SH-SY5Y (cell line): ENCODE measurements around the gene HOXB5.

Experiments
- GATA2 ChIP-seq: IDR thresholded peaks from 2 replicates; pipeline ENCODE4 v1.6.1; 2011; ENCODE audit warnings: mild to moderate bottlenecking, low read depth, low read length
- GATA3 ChIP-seq: IDR thresholded peaks from 2 replicates; pipeline ENCODE4 v1.6.1; 2011; ENCODE audit warnings: low read depth, mild to moderate bottlenecking, low read length, moderate library complexity

DNA sequence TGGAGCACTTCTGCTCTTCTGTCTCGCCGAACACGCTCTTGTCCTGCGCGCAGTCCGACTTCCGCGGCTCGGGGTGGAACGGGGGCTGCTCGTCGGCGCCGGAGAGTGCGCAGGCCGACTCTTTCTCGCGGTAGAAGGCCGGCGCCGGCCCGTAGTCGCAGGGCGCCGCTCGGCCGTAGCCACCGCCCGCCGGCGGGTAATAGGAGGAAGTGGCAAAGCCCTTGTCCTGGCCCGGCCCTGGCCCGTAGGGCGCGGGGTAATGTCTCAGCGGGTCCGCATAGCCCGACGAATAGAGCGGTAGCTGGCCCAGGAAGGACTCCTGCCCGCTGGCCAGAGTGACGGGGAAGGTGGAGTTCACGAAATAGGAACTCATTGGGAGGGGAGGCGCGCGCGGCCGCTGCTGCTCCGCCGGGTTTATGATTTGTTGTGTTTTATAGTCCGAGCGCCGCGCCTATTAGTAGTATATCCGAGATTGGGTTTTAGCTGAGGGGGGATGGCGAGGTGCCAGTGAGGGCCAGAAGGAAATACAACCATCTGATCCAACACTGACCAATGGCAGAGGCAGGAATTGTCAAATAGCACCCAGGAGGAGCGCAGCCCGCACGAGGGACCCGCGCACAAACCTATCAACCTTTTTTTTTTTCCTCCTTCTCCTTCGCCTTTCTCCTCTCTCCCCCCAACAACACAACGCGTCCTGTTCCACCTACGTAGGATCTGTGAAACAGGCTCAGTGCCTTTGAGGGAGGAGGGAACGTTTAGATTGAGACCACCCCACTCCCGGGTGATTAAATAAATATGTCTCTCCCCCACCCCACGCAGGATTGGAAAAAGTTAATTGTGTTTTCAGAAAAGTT, 4.4 kb upstream of the HOXB5 start:
- TF ChIP-seq GATA3: no peak
- TF ChIP-seq GATA2: no peak
